ENCODE data around the gene DCAF11.

DCAF11 gene

DNA sequence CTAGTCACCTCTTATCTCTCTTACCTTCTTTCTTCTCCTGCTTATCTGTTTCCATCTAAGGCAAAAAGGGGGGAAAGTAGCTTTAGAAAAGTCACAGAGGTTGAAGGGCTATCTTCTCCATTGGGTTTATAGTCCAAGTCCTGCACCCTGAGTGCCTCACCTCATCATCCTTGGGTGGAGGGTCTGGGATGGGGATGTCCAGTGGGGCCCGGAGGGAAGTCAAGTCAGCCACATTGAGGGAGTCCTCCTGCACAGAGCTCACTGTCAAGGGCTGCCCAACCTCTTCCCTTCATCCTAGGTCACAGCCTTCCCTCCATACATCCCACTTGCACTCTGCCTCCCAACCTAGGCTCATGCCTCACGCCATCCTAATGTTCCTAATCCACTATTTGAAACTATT, 30.6 kb downstream of the DCAF11 start:
- H2BK15ac ChIP-seq (ENCODE audit: low read depth, poor library complexity, severe bottlenecking) = no peak overlapping the region
- H4K91ac ChIP-seq (ENCODE audit: low read length) = peak overlapping the region; percentile 7
- peak overlapping the region; percentile 81 for H3K27ac ChIP-seq (ENCODE audit: low read length, poor library complexity, severe bottlenecking)
- H3K4ac ChIP-seq (ENCODE audit: low read depth in 1 of 2, low read length in 2 of 2) = no peak overlapping the region
- H3K14ac ChIP-seq (ENCODE audit: low read length in 2 of 2) = no peak overlapping the region
- H3K27me3 ChIP-seq (ENCODE audit: control insufficient read depth in 1 of 2, insufficient read depth in 1 of 2, low read length in 2 of 2) = no peaks in the 10 kb centered on the region
- H2AFZ ChIP-seq (ENCODE audit: low read depth, low read length) = no peak overlapping the region
- no peak overlapping the region for H3K23ac ChIP-seq (ENCODE audit: low read length in 2 of 2)
- H2BK5ac ChIP-seq (ENCODE audit: low read depth, low read length, poor library complexity, severe bottlenecking) = no peak overlapping the region
- peak overlapping the region; percentile 94 for H3K9ac ChIP-seq (ENCODE audit: low read length)
- H3K79me1 ChIP-seq (replicated peaks; ENCODE audit: low read length, poor library complexity, severe bottlenecking) = peaks cover 23% of the 10 kb centered on the region
- no peak for DNase-seq
- no peaks in the 10 kb centered on the region for H3K9me3 ChIP-seq (ENCODE audit: control insufficient read depth, low read length)
- H3K4me2 ChIP-seq (ENCODE audit: low read length, poor library complexity, severe bottlenecking) = peak overlapping the region; percentile 76
- peak overlapping the region in 1 of 2 experiments; percentile 96 for H3K4me3 ChIP-seq (ENCODE audit: insufficient read depth in 1 of 2, low read depth in 1 of 2, low read length in 2 of 2)
- H3K36me3 ChIP-seq (ENCODE audit: control insufficient read depth in 1 of 2, insufficient read depth in 2 of 2, low read depth in 1 of 2, low read length in 2 of 2) = peaks cover 19 to 37% of the 10 kb centered on the region in 2 experiments
- H3K4me1 ChIP-seq (ENCODE audit: control insufficient read depth, insufficient read depth, low read depth, low read length) = peaks cover 18% of the 10 kb centered on the region
- peak overlapping the region; percentile 30 for H2AK5ac ChIP-seq (ENCODE audit: low read length, severe bottlenecking)
- H3K18ac ChIP-seq (ENCODE audit: low read depth in 1 of 2, low read length in 2 of 2) = no peak overlapping the region
- WGBS = 93% methylated on average over 1 of the region's 2 CpGs
- no peak overlapping the region for H2BK120ac ChIP-seq (ENCODE audit: low read depth, low read length)
- H2BK12ac ChIP-seq (ENCODE audit: low read length in 2 of 2) = peak overlapping the region in 1 of 2 experiments; percentile 25
- no peak overlapping the region for H4K8ac ChIP-seq (ENCODE audit: low read length)

DNA sequence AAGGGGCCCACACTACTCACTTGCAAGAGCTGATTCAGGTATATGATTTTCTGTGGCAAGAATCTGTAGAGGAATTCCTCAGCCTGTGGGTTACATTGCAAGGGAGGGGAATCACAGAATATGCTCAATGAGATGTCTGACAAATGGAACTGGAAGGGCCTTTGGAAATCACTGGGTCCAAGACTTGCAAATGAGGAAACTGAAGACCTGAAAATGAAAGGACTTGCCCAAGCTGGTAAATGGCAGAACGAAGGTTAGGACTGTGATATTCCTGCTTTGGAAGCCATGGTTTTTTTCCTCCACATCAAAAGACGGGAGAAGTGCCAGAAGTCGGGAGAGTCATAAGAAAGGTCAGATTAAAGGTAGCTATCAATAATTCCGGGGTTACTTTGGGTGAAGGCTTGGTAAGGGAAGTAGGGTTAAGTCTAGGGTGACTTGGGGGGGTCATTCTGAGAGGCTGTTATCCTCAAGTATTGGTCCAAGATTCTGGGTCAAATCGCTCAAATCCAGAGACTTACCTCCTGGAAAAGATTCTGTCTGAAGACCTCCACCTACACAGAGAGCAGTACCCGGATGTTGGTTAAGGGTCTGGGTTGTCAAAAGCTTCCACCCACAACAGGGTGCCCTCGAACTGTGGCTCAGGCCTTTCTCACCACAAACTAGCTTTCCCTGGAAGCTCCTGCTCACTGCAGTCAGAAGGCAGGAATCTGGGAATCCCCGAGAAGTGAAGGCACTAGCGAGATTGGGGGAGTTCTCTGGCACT, 31.3 kb downstream of the DCAF11 start:
- Histone ChIP-seq H3K14ac (ENCODE audit: low read length in 2 of 2) (peak overlapping the region in 1 of 2 experiments; percentile 87), H3K9ac (ENCODE audit: low read length) (peak overlapping the region; percentile 94), H3K4ac (ENCODE audit: low read depth in 1 of 2, low read length in 2 of 2) (peak overlapping the region; percentile 2 to 19), H3K18ac (ENCODE audit: low read depth in 1 of 2, low read length in 2 of 2) (peak overlapping the region; percentile 41 to 87), H3K36me3 (ENCODE audit: control insufficient read depth in 1 of 2, insufficient read depth in 2 of 2, low read depth in 1 of 2, low read length in 2 of 2) (peaks cover 26 to 44% of the 10 kb centered on the region in 2 experiments), H2BK12ac (ENCODE audit: low read length in 2 of 2) (peak overlapping the region in 1 of 2 experiments; percentile 44), H3K9me3 (ENCODE audit: control insufficient read depth, low read length) (no peaks in the 10 kb centered on the region), H3K27ac (ENCODE audit: low read length, poor library complexity, severe bottlenecking) (peak overlapping the region; percentile 81), H4K91ac (ENCODE audit: low read length) (peak overlapping the region; percentile 66), H4K8ac (ENCODE audit: low read length) (no peak overlapping the region), H3K27me3 (ENCODE audit: control insufficient read depth in 1 of 2, insufficient read depth in 1 of 2, low read length in 2 of 2) (no peaks in the 10 kb centered on the region), H3K4me3 (ENCODE audit: insufficient read depth in 1 of 2, low read depth in 1 of 2, low read length in 2 of 2) (peak overlapping the region; percentile 67 to 96), H2AK5ac (ENCODE audit: low read length, severe bottlenecking) (no peak overlapping the region), H2BK15ac (ENCODE audit: low read depth, poor library complexity, severe bottlenecking) (peak overlapping the region; percentile 55), H3K4me1 (ENCODE audit: control insufficient read depth, insufficient read depth, low read depth, low read length) (peaks cover 18% of the 10 kb centered on the region), H2AFZ (ENCODE audit: low read depth, low read length) (peak overlapping the region; percentile 43), H3K23ac (ENCODE audit: low read length in 2 of 2) (no peak overlapping the region), H3K4me2 (ENCODE audit: low read length, poor library complexity, severe bottlenecking) (peak overlapping the region; percentile 76), H2BK5ac (ENCODE audit: low read depth, low read length, poor library complexity, severe bottlenecking) (no peak overlapping the region), H2BK120ac (ENCODE audit: low read depth, low read length) (no peak overlapping the region), H3K79me1 (replicated peaks; ENCODE audit: low read length, poor library complexity, severe bottlenecking) (peaks cover 29% of the 10 kb centered on the region)
- WGBS = 40% methylated on average over 8 of the region's 9 CpGs
- peak; percentile 92 for DNase-seq

DNA sequence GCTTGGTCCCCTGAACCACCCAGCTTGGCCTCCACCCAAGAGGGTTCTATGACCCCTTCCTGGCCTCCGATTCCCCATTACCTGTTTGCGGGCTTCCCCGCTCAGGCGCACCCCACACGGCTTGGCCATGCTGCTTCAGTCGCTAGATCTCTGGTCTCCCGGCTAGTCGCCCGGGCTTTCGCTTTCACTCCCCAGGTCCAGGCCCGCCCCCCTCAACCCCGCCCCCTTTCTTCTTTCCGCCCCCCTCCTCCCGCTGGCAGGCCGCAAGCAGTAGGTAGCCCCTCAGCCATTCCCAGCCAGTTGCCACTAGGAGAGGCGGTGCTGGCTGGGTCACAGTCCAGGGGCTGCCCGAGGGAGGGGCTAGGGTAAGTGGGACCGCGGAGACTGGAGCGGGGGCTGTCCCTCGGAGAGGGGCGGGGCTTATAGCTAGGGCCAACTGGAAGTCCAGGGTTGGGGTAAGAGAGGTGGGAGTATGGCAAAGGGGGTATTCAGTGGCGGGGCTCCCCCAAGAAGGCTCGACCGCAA, 31.9 kb downstream of the DCAF11 start, which contains the start of gene PSME2:
Gene PSME2 (minus strand): TSS at position 158 of the 525 bp plus-strand sequence. CDS start 29 bp downstream, at position 129.
- Histone ChIP-seq H4K8ac (ENCODE audit: low read length) (peak within 1 kb of the TSS; percentile 85), H3K9ac (ENCODE audit: low read length) (peak within 1 kb of the TSS; percentile 94), H3K36me3 (ENCODE audit: control insufficient read depth in 1 of 2, insufficient read depth in 2 of 2, low read depth in 1 of 2, low read length in 2 of 2) (peaks cover 32 to 50% of the 10 kb centered on the region in 2 experiments), H3K4me2 (ENCODE audit: low read length, poor library complexity, severe bottlenecking) (peak within 1 kb of the TSS; percentile 96), H3K14ac (ENCODE audit: low read length in 2 of 2) (peak within 1 kb of the TSS in 1 of 2 experiments; percentile 87), H3K27me3 (ENCODE audit: control insufficient read depth in 1 of 2, insufficient read depth in 1 of 2, low read length in 2 of 2) (no peaks in the 10 kb centered on the region), H3K9me3 (ENCODE audit: control insufficient read depth, low read length) (no peaks in the 10 kb centered on the region), H2AK5ac (ENCODE audit: low read length, severe bottlenecking) (no peak within 1 kb of the TSS), H3K4ac (ENCODE audit: low read depth in 1 of 2, low read length in 2 of 2) (peak within 1 kb of the TSS; percentile 66 to 89), H3K4me3 (ENCODE audit: insufficient read depth in 1 of 2, low read depth in 1 of 2, low read length in 2 of 2) (peak within 1 kb of the TSS; percentile 92 to 96), H2AFZ (ENCODE audit: low read depth, low read length) (peak within 1 kb of the TSS; percentile 43), H3K27ac (ENCODE audit: low read length, poor library complexity, severe bottlenecking) (peak within 1 kb of the TSS; percentile 81), H4K91ac (ENCODE audit: low read length) (peak within 1 kb of the TSS; percentile 66), H3K18ac (ENCODE audit: low read depth in 1 of 2, low read length in 2 of 2) (peak within 1 kb of the TSS; percentile 87 to 88), H2BK15ac (ENCODE audit: low read depth, poor library complexity, severe bottlenecking) (peak within 1 kb of the TSS; percentile 97), H2BK12ac (ENCODE audit: low read length in 2 of 2) (peak within 1 kb of the TSS; percentile 40 to 44), H2BK120ac (ENCODE audit: low read depth, low read length) (peak within 1 kb of the TSS; percentile 67), H3K23ac (ENCODE audit: low read length in 2 of 2) (peak within 1 kb of the TSS in 1 of 2 experiments; percentile 75), H3K4me1 (ENCODE audit: control insufficient read depth, insufficient read depth, low read depth, low read length) (peaks cover 18% of the 10 kb centered on the region), H3K79me1 (replicated peaks; ENCODE audit: low read length, poor library complexity, severe bottlenecking) (peaks cover 35% of the 10 kb centered on the region), H2BK5ac (ENCODE audit: low read depth, low read length, poor library complexity, severe bottlenecking) (no peak within 1 kb of the TSS)
- DNase-seq = peak; percentile 99
- 1% methylated on average over 22 of the region's 25 CpGs for WGBS

Measured in mesenchymal stem cell (in vitro differentiated cells and primary cell).